Osteoblast (primary cell): ENCODE results near the gene ARFGAP3. TPM values are rescaled to one million over a fixed set of nuclear protein-coding genes. Genes with fewer than 3 reads are reported as not detected.
"Not testable (repeated sequence)": the region's sequence is repeated elsewhere in the genome, so short reads cannot be mapped to it uniquely, and the experiment has no call there.

Experiments
- DNase-seq: peaks from one replicate; pipeline ENCODE4 v3.0.0; 2011; ENCODE audit warnings: low spot score, mixed read lengths; ENCODE audit not compliant: insufficient read length; ENCODE audit errors: missing footprints
- H2AFZ ChIP-seq: 2 replicates; pipeline ENCODE4 v1.6.0; 2011; ENCODE audit warnings: mild to moderate bottlenecking, low read length
- H3K27ac ChIP-seq: 2 replicates; pipeline ENCODE4 v1.5.1; 2011; ENCODE audit warnings: mild to moderate bottlenecking, low read depth, low read length, moderate library complexity
- H3K27me3 ChIP-seq: 2 replicates; pipeline ENCODE4 v1.6.0; 2012; ENCODE audit warnings: mild to moderate bottlenecking, control low read depth, inconsistent platforms, low read length, moderate library complexity; ENCODE audit not compliant: insufficient read depth
- H3K36me3 ChIP-seq: 2 replicates; pipeline ENCODE4 v1.5.1; 2011; ENCODE audit warnings: mild to moderate bottlenecking, low read length, control low read depth, moderate library complexity; ENCODE audit not compliant: insufficient read depth
- H3K4me1 ChIP-seq: 2 replicates; pipeline ENCODE4 v1.5.1; 2011; ENCODE audit warnings: mild to moderate bottlenecking, low read length, control low read depth, moderate library complexity; ENCODE audit not compliant: insufficient read depth
- H3K4me2 ChIP-seq: 2 replicates; pipeline ENCODE4 v1.6.0; 2011; ENCODE audit warnings: mild to moderate bottlenecking, low read length; ENCODE audit not compliant: insufficient read depth
- H3K4me3 ChIP-seq: fragments of 200-600 bp; sonication (generic); 3 replicates; pipeline ENCODE4 v1.5.1; 2012; ENCODE audit warnings: mild to moderate bottlenecking, low read length, inconsistent platforms; ENCODE audit not compliant: insufficient read depth
- H3K79me2 ChIP-seq: 2 replicates; pipeline ENCODE4 v1.6.0; 2012; ENCODE audit warnings: mild to moderate bottlenecking, low read length, control low read depth, inconsistent platforms; ENCODE audit not compliant: insufficient read depth
- H3K9me3 ChIP-seq: 2 replicates; pipeline ENCODE4 v1.5.1; 2011; ENCODE audit warnings: low read depth, low read length, control low read depth
- H4K20me1 ChIP-seq: 2 replicates; pipeline ENCODE4 v1.6.0; 2012; ENCODE audit warnings: mild to moderate bottlenecking, low read length, control low read depth; ENCODE audit not compliant: insufficient read depth
- CTCF ChIP-seq: IDR thresholded peaks from 2 replicates; pipeline ENCODE4 v1.5.1; 2011; ENCODE audit warnings: mild to moderate bottlenecking, low read depth, low read length, moderate library complexity; ENCODE audit errors: extremely low read depth
- total RNA-seq: library from RNA; depleted of rRNA; stranded (reverse); fragments of >200 nt; gene quantifications from 2 replicates; pipeline ENCODE4 v1.2.3, GENCODE V29; 2012

Gene ARFGAP3
- total RNA-seq, 1 donor: 90.5 TPM

- H3K27me3 ChIP-seq: no peaks in the 10 kb centered on the region
- no peaks in the 10 kb centered on the region for H3K36me3 ChIP-seq
- peaks cover 10% of the 10 kb centered on the region for H3K4me1 ChIP-seq
- H3K4me3 ChIP-seq: no peak overlapping the region
- no peaks in the 10 kb centered on the region for H3K79me2 ChIP-seq
- H4K20me1 ChIP-seq: no peaks in the 10 kb centered on the region
- no peak for TF ChIP-seq CTCF
- no peaks in the 10 kb centered on the region for H3K9me3 ChIP-seq
- DNase-seq: no peak
- H2AFZ ChIP-seq: no peak overlapping the region
- no peak overlapping the region for H3K4me2 ChIP-seq
- H3K27ac ChIP-seq: no peak overlapping the region
These were observed 70.3 kb downstream of the ARFGAP3 start for GRCh38 chr22:42786606-42787356.

DNA sequence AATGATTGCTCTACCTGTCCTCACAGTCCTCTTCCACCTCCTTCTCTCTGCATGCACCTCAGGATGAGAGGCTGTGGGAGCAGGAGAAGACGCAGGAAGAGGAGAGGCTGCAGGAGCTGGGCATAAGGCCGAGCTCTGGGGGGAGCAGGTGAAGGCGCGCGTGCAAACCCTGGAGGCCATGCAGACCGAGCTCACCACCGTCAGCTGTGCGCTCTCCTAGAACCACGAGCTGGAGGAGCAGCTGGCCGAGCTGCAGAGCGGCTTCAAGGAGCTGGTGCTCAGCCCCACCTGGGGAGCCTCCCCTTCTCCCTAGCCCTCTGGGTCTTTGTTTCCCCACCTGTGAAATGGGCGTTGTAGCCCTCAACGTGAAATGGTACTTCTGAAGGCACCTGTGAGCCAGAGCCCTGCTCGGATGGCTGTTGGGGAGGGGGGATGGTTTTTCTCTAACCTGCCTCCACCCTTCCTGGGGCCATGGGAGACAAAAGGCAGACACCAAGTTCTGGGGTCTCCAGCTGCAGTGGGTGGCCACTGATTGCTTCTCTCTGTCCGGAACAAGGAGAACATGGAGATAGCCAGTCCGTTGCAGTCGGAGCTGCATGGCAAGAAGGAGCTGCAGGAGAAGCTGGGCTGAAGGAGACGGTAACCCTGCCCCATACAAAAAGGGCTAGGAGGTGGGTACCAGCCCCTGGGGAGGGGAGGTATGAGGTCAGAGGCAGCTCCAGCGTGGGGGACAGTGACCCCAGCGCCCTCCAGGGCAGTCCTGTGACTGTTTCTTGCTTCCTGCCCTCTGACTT is 71.2 kb downstream of the ARFGAP3 start:
- Histone ChIP-seq H3K4me2 (no peak overlapping the region), H2AFZ (no peak overlapping the region), H3K4me1 (peaks cover 4% of the 10 kb centered on the region), H3K27ac (no peak overlapping the region), H3K4me3 (no peak overlapping the region), H3K9me3 (no peaks in the 10 kb centered on the region), H3K79me2 (no peaks in the 10 kb centered on the region), H4K20me1 (no peaks in the 10 kb centered on the region), H3K27me3 (no peaks in the 10 kb centered on the region), H3K36me3 (no peaks in the 10 kb centered on the region)
- no peak for TF ChIP-seq CTCF
- no peak for DNase-seq

GRCh38 chr22:42782306-42782705 is 74.8 kb downstream of the ARFGAP3 start:
- not testable (repeated sequence) for H3K4me1 ChIP-seq, H4K20me1 ChIP-seq, DNase-seq, H3K79me2 ChIP-seq, H3K27me3 ChIP-seq, H2AFZ ChIP-seq, H3K27ac ChIP-seq, H3K4me2 ChIP-seq, H3K4me3 ChIP-seq, H3K36me3 ChIP-seq, H3K9me3 ChIP-seq

DNA sequence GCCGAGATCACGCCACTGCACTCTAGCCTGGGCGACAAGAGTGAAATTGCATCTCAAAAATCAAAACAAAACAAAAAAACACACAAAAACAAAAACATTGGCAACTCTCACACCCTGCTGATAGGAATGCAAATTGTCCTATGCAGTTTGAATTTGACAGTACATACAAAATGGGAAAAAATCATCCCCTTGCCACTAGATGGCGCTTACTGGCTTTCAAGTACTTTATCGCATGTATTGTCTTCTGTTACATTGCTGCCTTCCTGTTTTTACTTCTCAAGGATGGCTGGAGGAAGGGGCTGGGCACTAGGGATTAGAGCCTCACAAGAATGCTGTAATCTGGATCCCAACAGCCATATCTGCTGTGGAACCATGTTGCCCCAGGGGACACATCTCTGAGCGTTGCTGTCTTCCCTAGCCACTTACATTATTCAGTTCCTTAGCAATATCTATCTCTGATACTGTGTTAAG is 77.0 kb downstream of the ARFGAP3 start:
- Histone ChIP-seq H3K79me2 (no peaks in the 10 kb centered on the region), H3K27ac (no peak overlapping the region), H3K9me3 (no peaks in the 10 kb centered on the region), H4K20me1 (no peaks in the 10 kb centered on the region), H3K27me3 (no peaks in the 10 kb centered on the region), H3K36me3 (no peaks in the 10 kb centered on the region), H3K4me3 (no peak overlapping the region), H3K4me2 (no peak overlapping the region), H3K4me1 (no peaks in the 10 kb centered on the region), H2AFZ (no peak overlapping the region)
- peak; percentile 91 for TF ChIP-seq CTCF
- DNase-seq: peak; percentile 94
